NCI-H1436 treated with DMSO at 0.1 percent for 48 hours (cell line): ENCODE data around the gene GEMIN5.
"Not testable (repeated sequence)": the region's sequence is repeated elsewhere in the genome, so short reads cannot be mapped to it uniquely, and the experiment has no call there.

ENCODE experiments used
- DNase-seq: peaks from one replicate; lab custom pipeline; 2025; lab: John Stamatoyannopoulos, UW

The GEMIN5 gene

GRCh38 chr5:154937718-154938466, at the start of gene GEMIN5:
Gene GEMIN5 (minus strand): TSS chr5:154938211. CDS start chr5:154938133, 78 bp downstream.
- no peak for DNase-seq

GRCh38 chr5:154986151-154986550, 48.1 kb upstream of the GEMIN5 start:
- no peak for DNase-seq

- peak; percentile 65 for DNase-seq
Observed at GRCh38 chr5:154984946-154985516, 47.0 kb upstream of the GEMIN5 start.

GRCh38 chr5:154978294-154978693, 40.3 kb upstream of the GEMIN5 start:
- not testable (repeated sequence) for DNase-seq

- no peak for DNase-seq
Observed at GRCh38 chr5:154977409-154977808, 39.4 kb upstream of the GEMIN5 start.

GRCh38 chr5:154976082-154976481, 38.1 kb upstream of the GEMIN5 start:
- DNase-seq = not testable (repeated sequence)

GRCh38 chr5:154972476-154973080, 34.6 kb upstream of the GEMIN5 start:
- DNase-seq = no peak

GRCh38 chr5:154971501-154971900, 33.5 kb upstream of the GEMIN5 start:
- no peak for DNase-seq

GRCh38 chr5:154970759-154971158, 32.7 kb upstream of the GEMIN5 start:
- no peak for DNase-seq

- no peak for DNase-seq
Observed at GRCh38 chr5:154968953-154969352, 30.9 kb upstream of the GEMIN5 start.

GRCh38 chr5:154967421-154968024, 29.5 kb upstream of the GEMIN5 start:
- DNase-seq = no peak

- DNase-seq = no peak
Observed at GRCh38 chr5:154966874-154967273, 28.9 kb upstream of the GEMIN5 start.

- DNase-seq = no peak
Observed at GRCh38 chr5:154966081-154966841, 28.2 kb upstream of the GEMIN5 start.

GRCh38 chr5:154962494-154962893, 24.5 kb upstream of the GEMIN5 start:
- no peak for DNase-seq

GRCh38 chr5:154956712-154957111, 18.7 kb upstream of the GEMIN5 start:
- no peak for DNase-seq

- no peak for DNase-seq
Observed at GRCh38 chr5:154949781-154950180, 11.8 kb upstream of the GEMIN5 start.

GRCh38 chr5:154948313-154948712, 10.3 kb upstream of the GEMIN5 start:
- DNase-seq = no peak

- DNase-seq = no peak
Observed at GRCh38 chr5:154947778-154948177, 9.8 kb upstream of the GEMIN5 start.

- no peak for DNase-seq
Observed at GRCh38 chr5:154945695-154946301, 7.8 kb upstream of the GEMIN5 start.

- DNase-seq = no peak
Observed at GRCh38 chr5:154944716-154945115, 6.7 kb upstream of the GEMIN5 start.

GRCh38 chr5:154943527-154943926, 5.5 kb upstream of the GEMIN5 start:
- no peak for DNase-seq
